Neural cell (in vitro differentiated cells): Measurements from ENCODE around the gene LETMD1. TPM values are rescaled to one million over a fixed set of nuclear protein-coding genes. Genes with fewer than 3 reads are reported as not detected.

ENCODE experiments used
- H2AFZ ChIP-seq: fragments of 200-600, 300-800 bp; sonication (generic), shearing (Covaris generic); 2 replicates; pipeline ENCODE4 v1.6.0; 2014; ENCODE audit warnings: low read depth, mild to moderate bottlenecking, antibody characterized with exemption, low read length, moderate library complexity
- H3F3A ChIP-seq: fragments of 200-600 bp; shearing (Covaris generic); 2 replicates; pipeline ENCODE4 v1.6.1; 2016; ENCODE audit warnings: mild to moderate bottlenecking, moderate library complexity, mixed read lengths, antibody characterized with exemption, low read length; ENCODE audit not compliant: insufficient read depth, poor library complexity, severe bottlenecking
- H3K27ac ChIP-seq: fragments of 200-600, 300-800 bp; sonication (generic), shearing (Covaris generic); 2 replicates; pipeline ENCODE4 v1.5.1; 2014; ENCODE audit warnings: mild to moderate bottlenecking, low read length, moderate library complexity
- H3K27me3 ChIP-seq: fragments of 300-800, 200-600 bp; sonication (generic), shearing (Covaris generic); 2 replicates; pipeline ENCODE4 v1.6.0; 2014; ENCODE audit warnings: mild to moderate bottlenecking, low read depth, low read length, moderate library complexity; ENCODE audit not compliant: insufficient read depth
- H3K36me3 ChIP-seq: fragments of 300-800, 200-600 bp; sonication (generic), shearing (Covaris generic); 2 replicates; pipeline ENCODE4 v1.5.1; 2014; ENCODE audit warnings: mild to moderate bottlenecking, antibody characterized with exemption, low read length, moderate library complexity; ENCODE audit not compliant: insufficient read depth
- H3K4me2 ChIP-seq: fragments of 300-800, 200-600 bp; sonication (generic), shearing (Covaris generic); 2 replicates; pipeline ENCODE4 v1.6.0; 2014; ENCODE audit warnings: mild to moderate bottlenecking, low read length
- H3K4me3 ChIP-seq: fragments of 300-800, 200-600 bp; sonication (generic), shearing (Covaris generic); 2 replicates; pipeline ENCODE4 v1.5.1; 2014; ENCODE audit warnings: mild to moderate bottlenecking, low read length, moderate library complexity
- H3K79me2 ChIP-seq: fragments of 200-600 bp; shearing (Covaris generic); replicated peaks from 2 replicates; pipeline ENCODE4 v1.6.0; 2014; ENCODE audit warnings: mild to moderate bottlenecking, low read length, moderate library complexity; ENCODE audit not compliant: insufficient read depth
- H3K9ac ChIP-seq: fragments of 300-800, 200-600 bp; sonication (generic), shearing (Covaris generic); 2 replicates; pipeline ENCODE4 v1.6.1; 2016; ENCODE audit warnings: mild to moderate bottlenecking, low read length, mixed read lengths
- H3K9me2 ChIP-seq: fragments of 200-600 bp; shearing (Covaris generic); 2 replicates; pipeline ENCODE4 v1.6.1; 2016; ENCODE audit warnings: mild to moderate bottlenecking, low read length, mixed read lengths; ENCODE audit not compliant: insufficient read depth
- H3K9me3 ChIP-seq: fragments of 200-600, 300-800 bp; sonication (generic), shearing (Covaris generic); 2 replicates; pipeline ENCODE4 v1.6.1; 2016; ENCODE audit warnings: mild to moderate bottlenecking, mixed run types, low read length, moderate library complexity, mixed read lengths
- H4K20me1 ChIP-seq: fragments of 200-600 bp; shearing (Covaris generic); 2 replicates; pipeline ENCODE4 v1.6.1; 2016; ENCODE audit warnings: mild to moderate bottlenecking, mixed run types; ENCODE audit not compliant: insufficient read depth
- EP300 ChIP-seq: fragments of 450-650 bp; conservative IDR thresholded peaks from 2 replicates; pipeline ENCODE4 v1.6.1; 2014; ENCODE audit warnings: antibody characterized with exemption, mild to moderate bottlenecking, moderate library complexity; ENCODE audit not compliant: poor library complexity, severe bottlenecking
- EZH2 ChIP-seq: fragments of 200-600, 300-800 bp; shearing (Covaris generic), sonication (generic); IDR thresholded peaks from 2 replicates; pipeline ENCODE4 v1.6.1; 2014; ENCODE audit warnings: antibody characterized with exemption, low read length, borderline replicate concordance, mild to moderate bottlenecking; ENCODE audit not compliant: insufficient read depth, poor library complexity, severe bottlenecking
- MXI1 ChIP-seq: fragments of 450-650 bp; conservative IDR thresholded peaks from 2 replicates; pipeline ENCODE4 v1.6.1; 2014; ENCODE audit warnings: antibody characterized with exemption, mild to moderate bottlenecking; ENCODE audit not compliant: poor library complexity, severe bottlenecking
- POLR2AphosphoS5 ChIP-seq: IDR thresholded peaks from 2 replicates; pipeline ENCODE4 v1.6.1; 2012
- RAD21 ChIP-seq: fragments of 450-650 bp; conservative IDR thresholded peaks from 2 replicates; pipeline ENCODE4 v1.6.1; 2014; ENCODE audit warnings: antibody characterized with exemption, mild to moderate bottlenecking, moderate library complexity
- SMC3 ChIP-seq: fragments of 450-650 bp; conservative IDR thresholded peaks from 2 replicates; pipeline ENCODE4 v1.6.1; 2014; ENCODE audit warnings: antibody characterized with exemption, mild to moderate bottlenecking, moderate library complexity; ENCODE audit not compliant: poor library complexity
- TAF1 ChIP-seq: IDR thresholded peaks from 2 replicates; pipeline ENCODE4 v1.6.1; 2012; ENCODE audit warnings: low read depth
- polyA plus RNA-seq: library from polyadenylated mRNA; depleted of rRNA; stranded (reverse); fragments of >200 nt; gene quantifications from 2 replicates; pipeline ENCODE4 v1.2.3, GENCODE V29; 2014
- TF ChIP-seq, protein P1 (sequence below): IDR thresholded peaks from 2 replicates; pipeline ENCODE4 v1.6.1; 2012; ENCODE audit warnings: borderline replicate concordance
- TF ChIP-seq, protein P2 (sequence below): fragments of 450-650 bp; IDR thresholded peaks from 2 replicates; pipeline ENCODE4 v1.5.1; 2014; ENCODE audit warnings: antibody characterized with exemption, mild to moderate bottlenecking, moderate library complexity; ENCODE audit not compliant: poor library complexity, severe bottlenecking

Gene LETMD1
- polyA plus RNA-seq, 1 donor from 2014 or later = 101 TPM

DNA sequence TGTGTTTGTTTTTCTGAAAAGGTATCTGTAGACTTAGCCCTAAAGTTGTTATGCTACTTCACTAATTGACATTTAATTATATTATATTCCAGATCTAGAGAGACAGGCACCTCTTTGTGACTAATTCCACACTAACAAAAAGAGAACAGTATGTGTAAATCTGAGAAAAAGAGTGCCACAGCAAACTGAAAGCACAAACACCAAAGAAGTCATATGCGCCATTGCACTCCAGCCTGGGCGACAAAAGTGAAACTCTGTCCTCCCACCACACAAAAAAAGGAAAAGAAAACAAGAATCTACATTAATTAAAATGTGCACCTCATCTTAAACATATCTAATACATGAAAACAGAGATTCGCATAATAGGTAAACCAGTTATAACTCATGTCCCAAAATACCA, 39.7 kb downstream of the LETMD1 start:
- Histone ChIP-seq H3K27me3 (no peaks in the 10 kb centered on the region), H3K36me3 (no peaks in the 10 kb centered on the region), H3F3A (no peaks in the 10 kb centered on the region), H3K9me3 (no peaks in the 10 kb centered on the region), H3K4me2 (no peak overlapping the region), H2AFZ (no peak overlapping the region), H3K9me2 (no peaks in the 10 kb centered on the region), H3K9ac (no peak overlapping the region), H3K27ac (no peak overlapping the region), H3K4me3 (no peak overlapping the region), H4K20me1 (no peaks in the 10 kb centered on the region), H3K79me2 (no peaks in the 10 kb centered on the region)
- TF ChIP-seq, protein P1, sequence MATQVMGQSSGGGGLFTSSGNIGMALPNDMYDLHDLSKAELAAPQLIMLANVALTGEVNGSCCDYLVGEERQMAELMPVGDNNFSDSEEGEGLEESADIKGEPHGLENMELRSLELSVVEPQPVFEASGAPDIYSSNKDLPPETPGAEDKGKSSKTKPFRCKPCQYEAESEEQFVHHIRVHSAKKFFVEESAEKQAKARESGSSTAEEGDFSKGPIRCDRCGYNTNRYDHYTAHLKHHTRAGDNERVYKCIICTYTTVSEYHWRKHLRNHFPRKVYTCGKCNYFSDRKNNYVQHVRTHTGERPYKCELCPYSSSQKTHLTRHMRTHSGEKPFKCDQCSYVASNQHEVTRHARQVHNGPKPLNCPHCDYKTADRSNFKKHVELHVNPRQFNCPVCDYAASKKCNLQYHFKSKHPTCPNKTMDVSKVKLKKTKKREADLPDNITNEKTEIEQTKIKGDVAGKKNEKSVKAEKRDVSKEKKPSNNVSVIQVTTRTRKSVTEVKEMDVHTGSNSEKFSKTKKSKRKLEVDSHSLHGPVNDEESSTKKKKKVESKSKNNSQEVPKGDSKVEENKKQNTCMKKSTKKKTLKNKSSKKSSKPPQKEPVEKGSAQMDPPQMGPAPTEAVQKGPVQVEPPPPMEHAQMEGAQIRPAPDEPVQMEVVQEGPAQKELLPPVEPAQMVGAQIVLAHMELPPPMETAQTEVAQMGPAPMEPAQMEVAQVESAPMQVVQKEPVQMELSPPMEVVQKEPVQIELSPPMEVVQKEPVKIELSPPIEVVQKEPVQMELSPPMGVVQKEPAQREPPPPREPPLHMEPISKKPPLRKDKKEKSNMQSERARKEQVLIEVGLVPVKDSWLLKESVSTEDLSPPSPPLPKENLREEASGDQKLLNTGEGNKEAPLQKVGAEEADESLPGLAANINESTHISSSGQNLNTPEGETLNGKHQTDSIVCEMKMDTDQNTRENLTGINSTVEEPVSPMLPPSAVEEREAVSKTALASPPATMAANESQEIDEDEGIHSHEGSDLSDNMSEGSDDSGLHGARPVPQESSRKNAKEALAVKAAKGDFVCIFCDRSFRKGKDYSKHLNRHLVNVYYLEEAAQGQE = no peak

DNA sequence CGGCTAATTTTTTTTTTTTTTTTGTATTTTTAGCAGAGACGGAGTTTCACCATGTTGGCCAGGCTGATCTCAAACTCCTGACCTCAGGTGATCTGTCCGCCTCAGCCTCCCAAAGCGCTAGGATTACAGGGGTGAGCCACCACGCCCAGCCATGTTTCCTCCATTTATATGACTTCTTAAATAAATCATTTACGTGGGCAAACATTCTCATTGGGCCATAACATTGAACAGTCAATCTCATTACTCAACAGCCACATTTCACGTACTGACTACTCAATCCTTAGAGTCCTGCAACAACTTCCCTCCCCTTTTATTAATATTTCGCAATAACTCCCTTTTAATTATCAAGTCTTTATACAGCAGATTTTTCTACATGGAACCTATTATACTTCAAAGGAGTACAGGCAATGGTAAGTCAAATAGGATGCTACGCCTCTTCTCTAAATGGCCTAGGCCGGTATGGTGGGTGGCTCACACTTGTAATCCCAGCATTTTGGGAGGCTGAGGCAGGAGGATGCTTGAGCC, 42.6 kb downstream of the LETMD1 start:
- no peaks in the 10 kb centered on the region for H3K79me2 ChIP-seq
- no peaks in the 10 kb centered on the region for H4K20me1 ChIP-seq
- no peaks in the 10 kb centered on the region for H3K9me2 ChIP-seq
- no peaks in the 10 kb centered on the region for H3K27me3 ChIP-seq
- no peak overlapping the region for H3K27ac ChIP-seq
- no peak overlapping the region for H3K9ac ChIP-seq
- no peaks in the 10 kb centered on the region for H3K36me3 ChIP-seq
- no peak overlapping the region for H3K4me2 ChIP-seq
- no peaks in the 10 kb centered on the region for H3F3A ChIP-seq
- no peak overlapping the region for H2AFZ ChIP-seq
- no peaks in the 10 kb centered on the region for H3K9me3 ChIP-seq
- H3K4me3 ChIP-seq = no peak overlapping the region
- TF ChIP-seq, protein P1 = no peak
- TF ChIP-seq SMC3 (no peak), EP300 (no peak), RAD21 (no peak), POLR2AphosphoS5 (no peak), EZH2 (no peak), TAF1 (no peak), MXI1 (no peak)
- TF ChIP-seq, protein P2, sequence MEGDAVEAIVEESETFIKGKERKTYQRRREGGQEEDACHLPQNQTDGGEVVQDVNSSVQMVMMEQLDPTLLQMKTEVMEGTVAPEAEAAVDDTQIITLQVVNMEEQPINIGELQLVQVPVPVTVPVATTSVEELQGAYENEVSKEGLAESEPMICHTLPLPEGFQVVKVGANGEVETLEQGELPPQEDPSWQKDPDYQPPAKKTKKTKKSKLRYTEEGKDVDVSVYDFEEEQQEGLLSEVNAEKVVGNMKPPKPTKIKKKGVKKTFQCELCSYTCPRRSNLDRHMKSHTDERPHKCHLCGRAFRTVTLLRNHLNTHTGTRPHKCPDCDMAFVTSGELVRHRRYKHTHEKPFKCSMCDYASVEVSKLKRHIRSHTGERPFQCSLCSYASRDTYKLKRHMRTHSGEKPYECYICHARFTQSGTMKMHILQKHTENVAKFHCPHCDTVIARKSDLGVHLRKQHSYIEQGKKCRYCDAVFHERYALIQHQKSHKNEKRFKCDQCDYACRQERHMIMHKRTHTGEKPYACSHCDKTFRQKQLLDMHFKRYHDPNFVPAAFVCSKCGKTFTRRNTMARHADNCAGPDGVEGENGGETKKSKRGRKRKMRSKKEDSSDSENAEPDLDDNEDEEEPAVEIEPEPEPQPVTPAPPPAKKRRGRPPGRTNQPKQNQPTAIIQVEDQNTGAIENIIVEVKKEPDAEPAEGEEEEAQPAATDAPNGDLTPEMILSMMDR = no peak
